Epithelial cell of proximal tubule (primary cell): ENCODE data around the gene CEP164. TPM values are rescaled to one million over a fixed set of nuclear protein-coding genes. Genes with fewer than 3 reads are reported as not detected.

ENCODE experiments used
- DNase-seq: peaks from one replicate; pipeline ENCODE4 v3.0.0-alpha.2; 2011; ENCODE audit warnings: low read depth
- H3K4me3 ChIP-seq: 2 replicates; pipeline ENCODE4 v1.5.1; 2011; ENCODE audit warnings: low read depth, mild to moderate bottlenecking, low read length
- total RNA-seq: library from RNA; depleted of rRNA; stranded (reverse); fragments of >200 nt; gene quantifications from 2 replicates; pipeline ENCODE4 v1.2.3, GENCODE V29; 2015
- TF ChIP-seq, protein P1 (sequence below): conservative IDR thresholded peaks from 2 replicates; pipeline ENCODE4 v1.5.1; 2012; ENCODE audit warnings: low read depth, mild to moderate bottlenecking, low read length

CEP164 gene
- total RNA-seq, 1 donor from 2014 or later = 20.2 TPM

DNA sequence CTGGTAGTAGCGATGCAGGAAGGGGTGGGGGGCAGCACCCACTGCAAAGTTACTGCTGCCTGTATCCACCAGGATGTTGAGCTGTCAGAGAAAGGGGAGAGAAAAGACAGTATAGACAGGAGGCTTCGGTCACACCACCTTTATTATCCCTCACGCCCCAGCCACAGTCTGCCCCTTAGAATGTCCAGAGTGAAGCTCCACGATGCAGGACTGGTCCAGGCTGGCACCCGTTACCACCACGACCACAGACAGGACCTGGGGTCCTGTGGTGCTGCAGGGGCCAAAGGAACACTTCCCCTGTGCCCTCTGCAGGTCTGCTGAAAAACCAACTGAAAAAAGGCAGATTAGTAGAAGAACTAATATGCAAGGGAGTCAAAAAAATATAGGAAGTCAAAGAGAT lies 30.8 kb upstream of the CEP164 start:
- DNase-seq = no peak
- H3K4me3 ChIP-seq = no peak overlapping the region
- TF ChIP-seq, protein P1, sequence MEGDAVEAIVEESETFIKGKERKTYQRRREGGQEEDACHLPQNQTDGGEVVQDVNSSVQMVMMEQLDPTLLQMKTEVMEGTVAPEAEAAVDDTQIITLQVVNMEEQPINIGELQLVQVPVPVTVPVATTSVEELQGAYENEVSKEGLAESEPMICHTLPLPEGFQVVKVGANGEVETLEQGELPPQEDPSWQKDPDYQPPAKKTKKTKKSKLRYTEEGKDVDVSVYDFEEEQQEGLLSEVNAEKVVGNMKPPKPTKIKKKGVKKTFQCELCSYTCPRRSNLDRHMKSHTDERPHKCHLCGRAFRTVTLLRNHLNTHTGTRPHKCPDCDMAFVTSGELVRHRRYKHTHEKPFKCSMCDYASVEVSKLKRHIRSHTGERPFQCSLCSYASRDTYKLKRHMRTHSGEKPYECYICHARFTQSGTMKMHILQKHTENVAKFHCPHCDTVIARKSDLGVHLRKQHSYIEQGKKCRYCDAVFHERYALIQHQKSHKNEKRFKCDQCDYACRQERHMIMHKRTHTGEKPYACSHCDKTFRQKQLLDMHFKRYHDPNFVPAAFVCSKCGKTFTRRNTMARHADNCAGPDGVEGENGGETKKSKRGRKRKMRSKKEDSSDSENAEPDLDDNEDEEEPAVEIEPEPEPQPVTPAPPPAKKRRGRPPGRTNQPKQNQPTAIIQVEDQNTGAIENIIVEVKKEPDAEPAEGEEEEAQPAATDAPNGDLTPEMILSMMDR = no peak

DNA sequence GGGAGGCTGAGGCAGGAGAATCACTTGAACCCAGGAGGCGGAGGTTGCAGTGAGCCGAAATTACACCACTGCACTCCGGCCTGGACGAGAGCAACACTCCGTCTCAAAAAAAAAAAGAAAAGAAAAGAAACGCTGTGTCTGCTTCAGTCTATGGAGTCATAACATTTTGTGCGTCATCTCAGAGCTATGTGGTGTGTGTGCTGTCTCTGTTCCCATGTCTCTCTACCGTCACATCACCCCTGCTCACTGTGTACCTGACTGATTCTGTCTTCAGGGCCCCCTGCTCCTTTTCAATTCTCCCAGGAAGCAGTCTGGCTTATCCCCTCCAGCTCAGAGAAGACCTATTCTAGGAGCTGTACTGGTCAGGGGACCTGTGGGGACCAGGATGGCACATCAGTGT lies 29.5 kb upstream of the CEP164 start:
- DNase-seq = no peak
- TF ChIP-seq, protein P1 = no peak
- H3K4me3 ChIP-seq = no peak overlapping the region

DNA sequence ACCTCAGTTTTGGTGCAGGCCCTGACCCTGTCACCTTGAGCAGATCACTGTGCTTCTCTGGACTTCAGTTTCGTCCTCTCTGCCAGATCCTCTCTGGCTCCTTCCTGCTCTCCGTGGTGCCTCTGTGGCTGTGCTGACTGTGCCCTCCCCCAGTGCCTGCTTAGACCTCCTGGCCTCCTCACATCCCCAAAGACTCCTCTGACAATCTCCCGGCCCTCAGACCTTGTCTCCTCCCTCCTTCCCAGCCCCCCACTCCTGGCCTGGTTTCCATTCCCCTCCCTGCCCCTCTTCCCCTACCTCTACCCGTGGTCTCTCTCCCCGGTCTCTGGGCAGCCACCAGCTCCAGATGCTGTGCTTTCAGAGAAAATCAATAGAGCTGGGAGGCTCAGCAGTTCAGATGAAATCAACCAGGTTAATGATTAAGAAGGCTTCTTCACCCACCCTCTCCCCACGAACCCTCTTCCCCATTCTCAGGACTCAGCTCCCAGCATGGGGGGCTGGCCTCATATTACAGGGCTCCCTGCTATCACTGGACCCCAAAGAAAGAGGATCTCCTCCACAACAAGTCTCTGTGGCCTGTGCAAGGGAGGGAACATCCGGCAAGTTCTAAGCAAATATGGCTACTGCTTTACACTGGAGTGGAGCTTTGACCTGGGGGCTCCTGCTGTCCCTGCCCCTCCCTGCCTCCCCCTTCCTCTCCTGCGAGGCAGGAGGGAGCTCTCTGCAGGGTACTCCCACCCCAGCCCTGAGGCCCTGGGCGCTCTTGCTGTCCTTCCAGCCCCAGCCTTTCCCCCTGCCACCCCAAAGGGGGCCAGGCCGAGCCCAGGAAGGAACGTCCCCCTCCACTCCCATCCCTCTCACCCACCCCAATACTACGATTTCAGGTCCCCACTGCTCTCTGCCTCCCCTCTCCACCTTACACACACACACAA lies 28.0 kb upstream of the CEP164 start:
- H3K4me3 ChIP-seq = no peak overlapping the region
- DNase-seq = no peak
- TF ChIP-seq, protein P1 = no peak

DNA sequence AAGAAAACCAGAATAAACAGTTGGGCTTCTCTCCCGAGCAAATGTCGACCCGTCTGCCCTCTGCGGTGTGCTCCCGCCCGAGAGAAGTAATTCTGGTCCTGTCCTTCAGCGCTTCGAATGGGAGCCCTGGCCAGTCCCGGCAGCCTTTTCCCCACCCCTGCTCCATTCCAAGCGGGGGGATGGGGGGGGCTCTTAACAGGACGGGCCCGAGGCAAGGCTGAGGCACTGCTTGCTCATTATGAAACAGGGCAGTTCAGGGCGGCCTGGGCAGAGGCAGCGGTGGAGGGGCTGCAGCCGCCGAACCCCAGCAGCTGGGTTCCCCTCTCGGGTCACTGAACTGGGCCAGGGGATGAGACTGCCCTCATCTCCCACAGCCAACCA lies 27.4 kb upstream of the CEP164 start:
- TF ChIP-seq, protein P1 = no peak
- no peak for DNase-seq
- peak overlapping the region; percentile 7 for H3K4me3 ChIP-seq

DNA sequence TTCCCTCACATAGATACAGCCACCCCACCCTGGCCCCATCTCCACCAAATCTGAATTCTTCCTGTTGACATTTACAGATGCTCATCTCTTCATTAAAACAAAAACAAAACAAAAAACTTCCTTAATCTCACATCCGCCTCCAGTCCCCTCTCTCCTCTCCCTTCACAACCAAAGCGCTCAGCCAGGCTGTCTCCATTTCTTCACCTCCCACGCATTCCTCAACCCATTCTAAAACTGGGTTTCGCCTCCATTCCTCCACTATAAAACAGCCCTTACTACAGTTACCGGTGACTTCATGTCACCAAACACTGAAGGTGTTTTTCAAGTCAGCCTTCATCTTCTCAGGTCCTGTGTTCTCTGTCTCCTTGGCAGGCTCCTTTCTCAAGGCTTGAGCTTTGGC lies 26.9 kb upstream of the CEP164 start:
- H3K4me3 ChIP-seq = no peak overlapping the region

DNA sequence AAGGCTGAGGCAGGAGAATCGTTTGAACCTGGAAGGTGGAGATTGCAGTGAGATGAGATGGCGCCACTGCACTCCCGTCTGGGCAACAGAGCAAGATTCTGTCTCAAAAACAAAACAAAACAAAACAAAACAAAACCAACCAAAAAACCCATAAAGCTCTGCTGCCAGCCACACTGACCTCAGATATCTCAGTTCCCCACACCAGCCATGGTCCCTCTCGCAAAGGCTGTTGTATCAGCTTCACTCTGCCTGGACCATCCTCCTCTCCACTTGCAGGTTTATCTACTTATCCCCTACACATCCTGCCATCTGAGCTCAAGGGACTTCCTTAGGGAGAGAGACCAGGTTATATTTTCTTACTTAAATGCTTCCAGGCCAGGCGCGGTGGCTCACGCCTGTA lies 25.4 kb upstream of the CEP164 start:
- TF ChIP-seq, protein P1 = no peak
- no peak for DNase-seq
- no peak overlapping the region for H3K4me3 ChIP-seq

More for the DNA sequence above, 26.9 kb upstream of the CEP164 start:
- no peak for DNase-seq
- TF ChIP-seq, protein P1 = no peak

DNA sequence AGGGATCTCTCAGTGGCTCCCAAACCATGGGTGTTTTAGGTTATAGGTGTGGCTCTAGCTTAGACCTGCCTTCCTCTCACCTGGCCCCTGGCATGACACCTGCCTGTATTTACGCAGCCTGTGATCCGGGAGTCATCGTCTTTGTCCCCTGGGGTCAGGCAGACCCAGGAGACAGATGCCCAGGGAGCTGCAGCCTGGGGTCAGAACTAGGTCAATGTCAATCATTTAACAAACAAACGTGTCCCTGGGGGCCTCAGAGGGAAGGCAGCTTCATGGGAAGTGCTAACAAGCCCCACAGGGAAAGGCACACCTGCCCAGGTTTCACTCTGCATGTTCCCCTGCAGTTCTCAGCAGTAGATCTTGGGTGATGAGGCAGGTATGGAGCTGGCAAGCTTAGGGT lies 24.6 kb upstream of the CEP164 start:
- TF ChIP-seq, protein P1 = no peak
- no peak for DNase-seq
- H3K4me3 ChIP-seq = no peak overlapping the region
